GM21529 (cell line): ENCODE results near the gene ZBTB8A.
"Not testable (repeated sequence)": the region's sequence is repeated elsewhere in the genome, so short reads cannot be mapped to it uniquely, and the experiment has no call there.

Experiments used
- ATAC-seq: cut with Tn5 transposase; IDR thresholded peaks from one replicate; pipeline ENCODE4 v1.9.1; 2021; ENCODE audit not compliant: unreplicated experiment

Gene ZBTB8A

GRCh38 chr1:32536117-32536516, 3.1 kb upstream of the ZBTB8A start:
- no peak for ATAC-seq

- ATAC-seq: no peak
These were observed 2.5 kb upstream of the ZBTB8A start for GRCh38 chr1:32536764-32537163.

- no peak for ATAC-seq
These were observed 651 bp downstream of the ZBTB8A start for GRCh38 chr1:32539584-32540571.

- no peak for ATAC-seq
These were observed 1.4 kb downstream of the ZBTB8A start for GRCh38 chr1:32540605-32541004.

- ATAC-seq: no peak
These were observed 1.9 kb downstream of the ZBTB8A start for GRCh38 chr1:32541064-32541566.

- no peak for ATAC-seq
These were observed 7.4 kb downstream of the ZBTB8A start for GRCh38 chr1:32546611-32547010.

GRCh38 chr1:32549616-32550015, 10.4 kb downstream of the ZBTB8A start:
- no peak for ATAC-seq

GRCh38 chr1:32554288-32554687, 15.1 kb downstream of the ZBTB8A start:
- no peak for ATAC-seq

GRCh38 chr1:32557035-32557434, 17.8 kb downstream of the ZBTB8A start:
- ATAC-seq: not testable (repeated sequence)

GRCh38 chr1:32557812-32558211, 18.6 kb downstream of the ZBTB8A start:
- ATAC-seq: no peak

- no peak for ATAC-seq
These were observed 29.7 kb downstream of the ZBTB8A start for GRCh38 chr1:32568929-32569328.

- ATAC-seq: no peak
These were observed 41.3 kb downstream of the ZBTB8A start for GRCh38 chr1:32580348-32581017.

- ATAC-seq: no peak
These were observed 53.7 kb downstream of the ZBTB8A start for GRCh38 chr1:32592943-32593342.

- ATAC-seq: no peak
These were observed 60.8 kb downstream of the ZBTB8A start for GRCh38 chr1:32600034-32600433.

- no peak for ATAC-seq
These were observed 66.6 kb downstream of the ZBTB8A start for GRCh38 chr1:32605711-32606424.

GRCh38 chr1:32606565-32607371, 67.5 kb downstream of the ZBTB8A start:
- ATAC-seq: no peak

- ATAC-seq: no peak
These were observed 70.0 kb downstream of the ZBTB8A start for GRCh38 chr1:32609180-32609579.

GRCh38 chr1:32611859-32612188, 72.6 kb downstream of the ZBTB8A start:
- peak; percentile 12 for ATAC-seq

GRCh38 chr1:32612189-32612881, 73.1 kb downstream of the ZBTB8A start:
- peak; percentile 94 for ATAC-seq

GRCh38 chr1:32613472-32613871, 74.2 kb downstream of the ZBTB8A start:
- ATAC-seq: no peak
